SJSA1 (cell line): ENCODE measurements around the gene SMYD3. TPM values are rescaled to one million over a fixed set of nuclear protein-coding genes. Genes with fewer than 3 reads are reported as not detected.

Source experiments
- DNase-seq, 2 experiments: peaks; one replicate each; pipeline ENCODE4 v3.0.0-alpha.2; 2015 to 2020; ENCODE audit warnings: low spot score in 2 of 2, low read depth in 1 of 2
- H3K27ac ChIP-seq: fragments of 250-450 bp; sonication (Bioruptor Pico); 2 replicates; pipeline ENCODE4 v1.5.1; 2020; ENCODE audit warnings: mild to moderate bottlenecking, moderate library complexity
- H3K27me3 ChIP-seq: fragments of 250-450 bp; sonication (Bioruptor Pico); replicated peaks from 2 replicates; pipeline ENCODE4 v1.5.1; 2020; ENCODE audit warnings: mild to moderate bottlenecking, moderate library complexity
- H3K36me3 ChIP-seq: fragments of 250-450 bp; sonication (Bioruptor Pico); 2 replicates; pipeline ENCODE4 v1.5.1; 2020; ENCODE audit warnings: mild to moderate bottlenecking
- H3K4me1 ChIP-seq: fragments of 250-450 bp; sonication (Bioruptor Pico); replicated peaks from 2 replicates; pipeline ENCODE4 v1.6.1; 2021; ENCODE audit warnings: mild to moderate bottlenecking
- H3K4me3 ChIP-seq: fragments of 250-450 bp; sonication (Bioruptor Pico); 2 replicates; pipeline ENCODE4 v1.5.1; 2020; ENCODE audit warnings: mild to moderate bottlenecking
- H3K9me3 ChIP-seq: fragments of 250-450 bp; sonication (Bioruptor Pico); replicated peaks from 2 replicates; pipeline ENCODE4 v1.5.1; 2020; ENCODE audit warnings: mild to moderate bottlenecking
- total RNA-seq: library from RNA; depleted of rRNA; stranded (reverse); fragments of >200 nt; shearing (Covaris generic); gene quantifications from 2 replicates; pipeline ENCODE4 v1.2.3, GENCODE V29; 2014

SMYD3 gene
- total RNA-seq, 1 experiment from 2014 or later, result 38.5 TPM

DNA sequence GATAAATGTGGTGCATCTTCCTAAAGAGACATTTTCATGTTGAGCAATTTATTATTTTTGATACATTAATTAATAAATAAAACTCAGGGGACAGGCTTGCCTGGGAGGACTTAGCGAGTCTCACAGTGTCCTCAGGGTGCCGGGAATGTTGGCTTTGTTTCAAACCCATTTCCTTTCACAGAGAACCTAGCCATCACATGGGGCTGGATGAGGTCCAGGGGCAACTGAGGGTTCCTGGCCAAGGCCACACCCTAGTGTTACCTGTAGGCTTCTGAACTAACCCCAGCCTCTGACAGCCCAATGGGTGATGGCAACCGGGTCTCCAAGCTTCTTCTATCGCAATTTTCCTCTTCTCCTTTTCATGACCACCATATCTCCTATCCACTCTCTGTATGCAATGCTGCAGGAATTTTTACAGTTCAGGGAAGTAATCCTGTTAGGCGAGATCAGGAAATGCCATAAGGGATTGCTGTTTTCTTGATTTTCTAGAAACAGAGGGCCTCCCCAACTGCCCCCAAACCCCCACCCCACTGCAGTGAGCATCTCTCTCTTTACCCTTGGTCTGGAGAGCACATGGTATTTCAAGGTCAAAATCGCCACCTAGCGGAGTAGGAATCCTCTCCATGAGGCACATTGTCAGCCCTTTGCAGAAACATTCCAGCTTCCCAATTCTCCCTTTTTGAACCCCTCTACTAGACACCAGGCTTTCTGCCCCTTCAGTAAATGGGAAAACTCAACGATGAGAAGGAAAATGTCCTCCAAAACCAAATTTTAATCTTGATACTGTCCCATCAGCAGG lies 22.1 kb upstream of the SMYD3 start:
- peak in 1 of 2 experiments; percentile 9 for DNase-seq
- Histone ChIP-seq H3K27me3 (no peaks in the 10 kb centered on the region), H3K4me3 (no peak overlapping the region), H3K27ac (no peak overlapping the region), H3K4me1 (no peaks in the 10 kb centered on the region), H3K9me3 (peaks cover 4% of the 10 kb centered on the region; the same call in 1 of the 2 replicates), H3K36me3 (no peaks in the 10 kb centered on the region)

DNA sequence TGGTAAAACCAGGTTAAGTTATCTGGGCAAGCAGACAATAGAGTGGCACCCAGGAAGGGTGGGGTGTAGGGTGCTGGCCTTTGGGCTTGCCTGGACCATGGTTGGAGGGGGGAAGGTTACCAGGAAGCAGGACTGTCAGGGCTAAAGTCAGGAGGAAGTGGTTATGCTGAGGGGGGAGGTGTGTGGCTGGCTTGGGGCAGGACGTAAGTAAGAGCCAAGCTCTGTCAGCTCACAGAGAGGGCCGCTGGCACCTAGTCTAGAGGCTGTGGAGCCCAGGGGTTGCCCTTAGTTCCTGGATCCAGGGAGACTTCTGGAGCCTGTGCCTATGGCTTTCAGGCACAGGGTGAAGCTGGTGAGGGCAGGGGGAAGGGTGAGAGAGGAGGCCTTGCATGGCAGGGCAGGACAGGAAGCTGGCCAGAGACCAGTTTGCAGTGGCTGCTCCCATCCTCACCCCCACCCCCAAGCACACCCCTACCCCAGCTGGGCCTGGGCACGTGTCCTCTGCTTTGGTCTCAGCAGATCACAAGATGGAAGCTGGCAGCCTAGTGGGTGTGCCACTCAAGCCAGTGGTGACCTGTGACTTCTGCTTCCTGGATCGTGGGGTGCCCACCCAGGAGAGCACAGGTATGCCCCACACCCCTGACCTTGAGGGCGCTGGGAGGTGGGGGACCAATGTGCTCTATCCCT lies 20.5 kb upstream of the SMYD3 start:
- H3K4me1 ChIP-seq, result no peaks in the 10 kb centered on the region
- H3K4me3 ChIP-seq, result no peak overlapping the region
- peaks cover 4% of the 10 kb centered on the region; the same call in 1 of the 2 replicates for H3K9me3 ChIP-seq
- no peak overlapping the region for H3K27ac ChIP-seq
- no peak for DNase-seq
- no peaks in the 10 kb centered on the region for H3K36me3 ChIP-seq
- H3K27me3 ChIP-seq, result no peaks in the 10 kb centered on the region

DNA sequence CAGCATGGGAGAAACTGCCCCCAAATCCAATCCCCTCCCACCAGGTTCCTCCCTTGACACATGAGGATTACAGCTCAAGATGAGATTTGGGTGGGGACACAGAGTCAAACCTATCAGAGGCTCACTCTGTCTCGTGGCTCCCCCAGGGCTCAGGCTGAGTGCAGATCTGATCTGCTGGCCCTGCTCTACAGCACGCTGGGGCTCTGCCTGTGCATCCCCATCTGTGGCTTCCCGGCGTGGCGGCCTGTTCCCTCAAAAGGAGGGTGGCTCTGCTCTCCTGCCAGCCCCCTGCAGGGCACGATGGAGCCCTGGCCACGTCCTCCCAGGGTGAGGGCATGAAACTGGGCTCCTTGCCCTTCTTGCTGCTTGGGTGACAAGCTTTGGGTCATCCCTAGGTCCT lies 19.8 kb upstream of the SMYD3 start:
- Histone ChIP-seq H3K4me3 (no peak overlapping the region), H3K27ac (no peak overlapping the region), H3K9me3 (peaks cover 4% of the 10 kb centered on the region; the same call in 1 of the 2 replicates), H3K4me1 (no peaks in the 10 kb centered on the region), H3K27me3 (no peaks in the 10 kb centered on the region), H3K36me3 (no peaks in the 10 kb centered on the region)
- DNase-seq, result no peak

DNA sequence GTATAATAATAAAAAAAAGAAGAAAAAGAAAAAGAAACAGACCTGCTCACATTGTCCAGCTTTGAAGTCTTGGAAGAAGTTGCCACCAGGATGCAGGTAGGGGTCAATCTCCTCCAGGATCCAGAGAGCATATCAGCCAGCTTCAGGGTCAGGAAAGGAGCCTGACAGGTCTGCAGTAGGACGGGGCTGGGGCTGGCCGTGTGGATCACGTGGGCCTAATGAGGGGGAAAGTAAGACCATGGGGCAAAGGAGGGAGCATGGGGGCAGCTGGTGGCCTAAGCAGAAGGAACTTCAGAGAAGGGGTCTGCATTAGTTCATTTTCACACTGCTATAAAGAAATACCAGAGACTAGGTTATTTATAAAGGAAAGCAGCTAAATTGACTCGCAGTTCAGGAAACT lies 19.3 kb upstream of the SMYD3 start:
- H3K4me1 ChIP-seq, result no peaks in the 10 kb centered on the region
- H3K27me3 ChIP-seq, result no peaks in the 10 kb centered on the region
- no peak for DNase-seq
- H3K4me3 ChIP-seq, result no peak overlapping the region
- H3K9me3 ChIP-seq, result peaks cover 4% of the 10 kb centered on the region; the same call in 1 of the 2 replicates
- H3K27ac ChIP-seq, result no peak overlapping the region
- no peaks in the 10 kb centered on the region for H3K36me3 ChIP-seq

DNA sequence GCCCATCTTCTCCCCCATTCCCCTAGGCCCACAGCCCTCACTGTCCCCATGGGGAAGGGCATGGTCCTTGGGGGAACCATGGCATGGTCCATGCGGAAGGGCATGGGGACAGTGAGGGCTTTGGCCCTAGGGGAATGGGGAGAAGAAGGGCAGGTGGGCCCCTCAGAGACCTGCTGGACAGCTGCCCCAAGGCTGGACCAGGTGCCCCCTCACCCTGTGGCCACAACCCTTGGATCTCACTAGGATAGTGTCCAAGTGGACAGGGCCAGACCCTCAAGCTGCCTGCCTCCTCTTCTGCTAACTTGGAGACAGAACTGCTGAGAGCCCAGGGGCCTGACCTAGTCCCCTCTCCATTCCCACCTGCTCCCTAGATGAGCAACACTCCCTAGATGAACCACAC lies 12.4 kb upstream of the SMYD3 start:
- no peak for DNase-seq
- Histone ChIP-seq H3K4me1 (no peaks in the 10 kb centered on the region), H3K9me3 (peaks cover 29% of the 10 kb centered on the region), H3K27me3 (no peaks in the 10 kb centered on the region), H3K36me3 (no peaks in the 10 kb centered on the region), H3K4me3 (no peak overlapping the region), H3K27ac (no peak overlapping the region)

DNA sequence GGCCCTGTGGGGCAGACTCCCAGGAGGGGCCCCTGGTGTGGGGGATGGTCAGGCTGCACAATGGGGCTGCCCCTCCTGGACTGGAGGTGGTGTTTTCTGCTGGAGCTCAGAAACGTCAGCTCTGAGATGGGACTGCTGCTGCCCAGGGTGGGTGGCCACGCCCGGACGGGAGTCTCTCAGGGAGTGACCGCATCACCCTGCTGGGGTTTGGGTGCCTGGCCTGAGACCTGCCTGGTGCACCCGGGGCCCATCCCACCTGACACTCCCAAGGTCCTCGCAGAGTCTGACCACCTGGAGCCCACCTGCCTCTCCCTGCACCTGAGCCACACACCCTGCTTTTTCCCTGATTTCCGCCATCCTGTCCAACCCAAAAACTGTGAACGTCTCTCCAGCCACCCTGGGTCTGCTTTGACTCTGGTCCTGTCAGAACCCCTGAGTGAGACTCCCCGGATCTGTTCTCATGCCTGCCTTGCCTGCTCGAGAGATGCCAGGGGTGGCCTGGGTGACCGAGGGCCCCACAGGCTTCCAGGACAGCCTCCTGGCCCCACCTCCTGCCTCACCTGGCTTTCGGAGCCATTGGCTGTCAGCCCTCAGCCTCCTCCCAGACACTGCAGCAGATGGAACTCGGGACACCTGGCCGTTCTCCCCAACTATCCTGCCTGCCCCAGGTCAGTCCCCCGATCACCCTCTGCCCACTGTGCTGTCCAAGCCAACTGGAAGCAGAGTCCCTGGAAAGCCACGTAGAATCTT lies 11.6 kb upstream of the SMYD3 start:
- DNase-seq, result no peak
- Histone ChIP-seq H3K9me3 (peaks cover 29% of the 10 kb centered on the region), H3K4me1 (no peaks in the 10 kb centered on the region), H3K36me3 (no peaks in the 10 kb centered on the region), H3K27me3 (no peaks in the 10 kb centered on the region), H3K27ac (no peak overlapping the region), H3K4me3 (no peak overlapping the region)

DNA sequence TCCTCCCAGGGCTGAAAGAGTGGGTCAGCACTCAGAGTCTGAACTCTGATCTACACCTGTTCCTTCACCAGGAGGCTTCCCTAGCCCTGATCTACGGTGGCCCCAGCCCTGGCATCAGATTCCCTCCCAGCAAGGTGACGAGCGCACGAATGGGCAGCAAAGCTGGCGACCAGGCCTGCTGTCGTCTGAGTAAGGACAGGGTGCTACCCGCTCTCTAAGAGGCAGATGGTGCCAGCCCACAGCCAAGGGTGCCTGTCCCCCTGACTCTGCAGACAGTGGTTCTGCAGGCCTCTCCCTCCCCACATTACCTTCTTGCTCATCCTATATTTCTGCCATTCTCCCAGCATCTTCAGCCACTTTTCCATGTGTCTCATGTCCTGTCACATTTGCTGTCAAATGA lies 10.3 kb upstream of the SMYD3 start:
- Histone ChIP-seq H3K9me3 (peaks cover 29% of the 10 kb centered on the region), H3K4me3 (no peak overlapping the region), H3K27me3 (no peaks in the 10 kb centered on the region), H3K4me1 (no peaks in the 10 kb centered on the region), H3K36me3 (no peaks in the 10 kb centered on the region), H3K27ac (no peak overlapping the region)
- DNase-seq, result peak in 1 of 2 experiments; percentile 35

DNA sequence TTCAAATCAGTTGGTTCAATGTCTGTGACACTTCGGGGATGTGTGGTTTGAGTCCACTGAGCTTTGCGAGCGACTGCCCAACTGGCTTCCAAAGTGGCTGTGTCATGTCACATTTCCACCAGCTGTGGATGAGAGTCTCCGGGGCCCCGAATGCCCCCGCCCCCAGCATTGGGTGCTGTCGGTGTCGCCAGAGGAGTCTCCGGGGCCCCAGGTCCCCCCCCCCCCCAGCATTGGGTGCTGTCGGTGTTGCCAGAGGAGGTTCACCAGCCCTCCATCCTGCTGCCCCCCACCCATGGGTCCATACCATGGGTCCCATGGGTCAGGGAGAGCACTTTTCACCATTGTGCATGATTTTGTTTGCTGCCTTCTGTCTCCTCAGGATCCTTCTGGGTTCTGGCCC lies 9.0 kb upstream of the SMYD3 start:
- H3K4me3 ChIP-seq, result no peak overlapping the region
- no peaks in the 10 kb centered on the region for H3K36me3 ChIP-seq
- no peaks in the 10 kb centered on the region for H3K27me3 ChIP-seq
- no peak for DNase-seq
- H3K4me1 ChIP-seq, result no peaks in the 10 kb centered on the region
- H3K9me3 ChIP-seq, result peaks cover 29% of the 10 kb centered on the region
- H3K27ac ChIP-seq, result no peak overlapping the region

DNA sequence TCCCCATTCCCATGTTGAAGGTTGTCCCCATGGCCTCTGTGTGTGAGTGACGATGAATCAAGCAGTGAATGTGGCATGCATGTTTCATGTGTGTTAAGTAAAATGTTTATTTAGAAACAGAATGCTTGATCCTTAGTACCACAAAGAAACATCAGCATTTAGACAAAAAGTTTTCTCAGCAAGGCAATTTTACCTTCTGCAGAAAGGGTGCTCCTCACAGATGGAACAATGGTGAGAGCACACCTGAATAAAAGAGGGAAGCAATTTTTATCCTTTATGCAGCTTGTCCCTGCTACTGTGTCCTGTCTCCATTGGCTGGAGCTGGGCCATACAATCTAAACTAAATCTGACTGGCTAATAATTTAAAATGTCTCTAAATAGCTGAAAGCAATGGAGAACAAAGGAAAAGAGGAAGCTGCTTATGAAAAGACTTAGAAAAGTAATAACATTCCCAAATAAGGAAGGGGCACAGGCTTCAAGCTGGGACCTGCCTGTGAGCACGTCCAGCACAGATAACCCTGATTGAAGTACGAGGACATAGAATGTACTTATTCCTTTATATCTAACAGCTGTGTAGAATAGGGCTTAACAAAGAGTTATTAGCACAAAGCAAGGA lies 8.4 kb upstream of the SMYD3 start:
- H3K9me3 ChIP-seq, result peaks cover 29% of the 10 kb centered on the region
- no peak overlapping the region for H3K4me3 ChIP-seq
- H3K36me3 ChIP-seq, result no peaks in the 10 kb centered on the region
- H3K27ac ChIP-seq, result no peak overlapping the region
- no peaks in the 10 kb centered on the region for H3K27me3 ChIP-seq
- no peak for DNase-seq
- H3K4me1 ChIP-seq, result no peaks in the 10 kb centered on the region

DNA sequence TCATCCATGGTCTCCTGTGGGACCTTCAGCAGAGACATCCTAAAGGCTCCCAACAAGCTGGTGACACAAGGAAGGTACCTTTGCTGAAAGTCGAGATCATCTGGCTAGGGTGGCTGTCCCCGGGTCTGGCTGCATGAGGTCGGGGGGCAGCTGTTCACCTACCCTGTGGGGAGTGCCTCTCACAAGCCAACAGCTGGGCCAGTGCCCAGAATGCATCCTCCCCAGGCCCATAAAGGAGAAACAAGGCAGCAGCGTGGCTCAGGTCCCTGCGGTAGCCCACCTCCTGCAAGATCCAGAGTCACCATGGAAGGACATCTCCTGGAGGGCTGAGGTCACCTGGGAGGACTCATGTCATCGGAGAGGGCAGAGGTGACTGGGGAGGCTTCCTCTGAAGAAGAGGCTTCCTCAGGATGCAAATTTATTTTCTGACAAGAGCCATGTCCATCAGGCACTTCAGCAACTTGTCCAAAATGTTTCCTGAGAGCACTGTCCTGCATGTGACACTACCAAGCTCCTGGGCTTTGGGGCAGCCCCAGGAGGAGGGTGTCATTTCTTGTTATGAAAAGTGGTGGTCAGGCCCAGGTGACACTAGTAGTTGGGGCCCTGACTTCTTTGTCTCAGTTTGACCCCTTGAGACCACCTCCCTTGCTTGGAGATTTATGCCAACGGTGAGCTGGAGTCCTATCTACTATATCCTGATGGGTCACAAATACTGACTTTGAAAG lies 6.7 kb upstream of the SMYD3 start:
- H3K9me3 ChIP-seq, result peaks cover 29% of the 10 kb centered on the region
- H3K27ac ChIP-seq, result no peak overlapping the region
- DNase-seq, result no peak
- H3K4me3 ChIP-seq, result no peak overlapping the region
- H3K27me3 ChIP-seq, result no peaks in the 10 kb centered on the region
- H3K36me3 ChIP-seq, result no peaks in the 10 kb centered on the region
- H3K4me1 ChIP-seq, result no peaks in the 10 kb centered on the region

DNA sequence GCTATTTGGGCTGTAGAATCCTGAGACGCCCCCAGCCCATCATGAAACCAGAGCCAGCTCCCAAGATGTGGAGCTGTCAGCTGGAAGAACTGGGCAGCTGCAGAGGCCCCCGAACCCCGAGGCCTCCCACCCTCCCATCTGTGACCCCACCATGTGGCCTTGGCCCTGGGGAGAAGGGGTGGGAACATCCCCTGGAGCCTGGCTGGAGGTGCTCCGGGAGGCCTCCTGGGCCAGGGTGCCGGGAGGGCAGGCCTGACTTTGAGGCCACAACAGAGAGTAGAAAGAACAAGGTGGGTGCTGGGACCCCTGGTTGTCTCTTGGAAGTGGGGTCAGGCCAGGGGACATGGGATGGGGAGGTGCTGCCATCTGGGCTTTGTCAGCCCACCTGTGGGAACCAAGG lies 6.0 kb upstream of the SMYD3 start:
- Histone ChIP-seq H3K4me3 (no peak overlapping the region), H3K27me3 (no peaks in the 10 kb centered on the region), H3K4me1 (no peaks in the 10 kb centered on the region), H3K36me3 (no peaks in the 10 kb centered on the region), H3K27ac (no peak overlapping the region), H3K9me3 (peaks cover 24% of the 10 kb centered on the region)
- no peak for DNase-seq

DNA sequence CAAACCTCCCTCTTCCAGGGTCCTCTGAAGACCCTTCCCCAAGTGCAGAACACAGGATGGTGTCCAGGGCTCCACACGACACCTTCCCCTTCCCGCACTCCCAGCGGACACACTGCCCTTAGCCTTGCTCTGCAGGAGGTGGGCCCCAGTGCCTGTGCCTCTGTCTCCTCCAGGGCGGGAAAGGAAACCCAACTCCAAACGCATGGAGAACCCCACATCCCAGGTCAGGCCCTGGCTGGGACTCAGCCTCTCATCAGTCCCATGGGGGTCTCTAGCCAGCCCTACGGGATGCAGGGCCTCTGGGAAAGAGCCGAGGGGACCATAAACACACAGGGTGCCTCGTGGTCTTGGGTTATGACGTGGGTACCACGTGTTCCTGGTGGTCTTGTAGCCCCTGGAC lies 5.6 kb upstream of the SMYD3 start:
- Histone ChIP-seq H3K4me3 (no peak overlapping the region), H3K27ac (no peak overlapping the region), H3K9me3 (peaks cover 22% of the 10 kb centered on the region), H3K27me3 (no peaks in the 10 kb centered on the region), H3K4me1 (peaks cover 1% of the 10 kb centered on the region; the same call in 1 of the 2 replicates), H3K36me3 (no peaks in the 10 kb centered on the region)
- no peak for DNase-seq

DNA sequence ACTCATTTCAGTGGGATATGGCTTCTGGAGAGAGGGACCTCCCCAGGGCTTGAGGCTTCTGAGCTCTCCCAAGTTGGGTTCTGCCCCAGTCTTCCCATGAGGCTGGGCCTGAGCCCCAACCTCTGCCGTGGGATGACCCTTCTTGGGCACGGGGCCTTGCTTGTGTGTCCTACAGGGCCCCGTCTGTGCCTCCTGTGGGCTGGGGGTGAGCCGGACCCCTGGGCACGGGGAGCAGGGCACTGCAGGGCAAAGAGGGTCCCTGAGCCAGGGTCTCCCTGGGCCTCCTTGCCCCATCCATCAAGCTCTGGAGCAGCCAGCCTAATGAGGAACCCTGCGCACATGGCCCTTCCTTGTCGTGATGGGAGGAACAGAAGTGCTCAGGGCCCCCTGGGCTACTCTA lies 5.2 kb upstream of the SMYD3 start:
- H3K4me1 ChIP-seq, result peaks cover 5% of the 10 kb centered on the region; the same call in 1 of the 2 replicates
- no peak overlapping the region for H3K27ac ChIP-seq
- no peaks in the 10 kb centered on the region for H3K36me3 ChIP-seq
- H3K4me3 ChIP-seq, result no peak overlapping the region
- H3K9me3 ChIP-seq, result peaks cover 18% of the 10 kb centered on the region
- no peaks in the 10 kb centered on the region for H3K27me3 ChIP-seq
- peak in 1 of 2 experiments; percentile 31 for DNase-seq
